Neutrophil (primary cell): ENCODE data around the gene EFCAB8.

Experiments used
- H3K27ac ChIP-seq: fragments of 200-600 bp; sonication (generic); 2 replicates; pipeline ENCODE4 v1.5.1; 2016; ENCODE audit warnings: mild to moderate bottlenecking, moderate library complexity
- H3K27me3 ChIP-seq: fragments of 200-600 bp; sonication (generic); 2 replicates; pipeline ENCODE4 v1.6.0; 2016; ENCODE audit warnings: mild to moderate bottlenecking
- H3K36me3 ChIP-seq: fragments of 200-600 bp; sonication (generic); 2 replicates; pipeline ENCODE4 v1.5.1; 2017
- H3K4me1 ChIP-seq, 2 experiments: fragments of 200-600 bp in 1 of 2; sonication (generic) in 1 of 2; 1 replicate in 1 of 2; 2 replicates in 1 of 2; pipeline versions ENCODE4 v1.5.1 to v1.6.1; 2013 to 2016; ENCODE audit warnings: low read depth in 1 of 2, low read length in 1 of 2, mild to moderate bottlenecking in 1 of 2, moderate library complexity in 1 of 2; ENCODE audit not compliant: control insufficient read depth in 1 of 2, insufficient read depth in 1 of 2
- H3K4me3 ChIP-seq, 2 experiments: fragments of 200-600 bp in 1 of 2; sonication (generic) in 1 of 2; 1 replicate in 1 of 2; 2 replicates in 1 of 2; pipeline ENCODE4 v1.5.1; 2013 to 2016; ENCODE audit warnings: low read depth in 1 of 2, low read length in 1 of 2, mild to moderate bottlenecking in 1 of 2, moderate library complexity in 1 of 2
- H3K9me3 ChIP-seq: fragments of 200-600 bp; sonication (generic); 2 replicates; pipeline ENCODE4 v1.5.1; 2016
- TF ChIP-seq, protein P1 (sequence below): fragments of 200-600 bp; sonication (generic); IDR thresholded peaks from 2 replicates; pipeline ENCODE4 v1.5.1; 2016; ENCODE audit warnings: antibody characterized with exemption

The EFCAB8 gene

GRCh38 chr20:32914031-32914430 lies 55.3 kb downstream of the EFCAB8 start:
- H3K9me3 ChIP-seq: peaks cover 5% of the 10 kb centered on the region
- no peak overlapping the region for H3K27ac ChIP-seq
- H3K27me3 ChIP-seq: no peaks in the 10 kb centered on the region
- H3K4me3 ChIP-seq: no peak overlapping the region
- no peaks in the 10 kb centered on the region for H3K36me3 ChIP-seq
- TF ChIP-seq, protein P1, sequence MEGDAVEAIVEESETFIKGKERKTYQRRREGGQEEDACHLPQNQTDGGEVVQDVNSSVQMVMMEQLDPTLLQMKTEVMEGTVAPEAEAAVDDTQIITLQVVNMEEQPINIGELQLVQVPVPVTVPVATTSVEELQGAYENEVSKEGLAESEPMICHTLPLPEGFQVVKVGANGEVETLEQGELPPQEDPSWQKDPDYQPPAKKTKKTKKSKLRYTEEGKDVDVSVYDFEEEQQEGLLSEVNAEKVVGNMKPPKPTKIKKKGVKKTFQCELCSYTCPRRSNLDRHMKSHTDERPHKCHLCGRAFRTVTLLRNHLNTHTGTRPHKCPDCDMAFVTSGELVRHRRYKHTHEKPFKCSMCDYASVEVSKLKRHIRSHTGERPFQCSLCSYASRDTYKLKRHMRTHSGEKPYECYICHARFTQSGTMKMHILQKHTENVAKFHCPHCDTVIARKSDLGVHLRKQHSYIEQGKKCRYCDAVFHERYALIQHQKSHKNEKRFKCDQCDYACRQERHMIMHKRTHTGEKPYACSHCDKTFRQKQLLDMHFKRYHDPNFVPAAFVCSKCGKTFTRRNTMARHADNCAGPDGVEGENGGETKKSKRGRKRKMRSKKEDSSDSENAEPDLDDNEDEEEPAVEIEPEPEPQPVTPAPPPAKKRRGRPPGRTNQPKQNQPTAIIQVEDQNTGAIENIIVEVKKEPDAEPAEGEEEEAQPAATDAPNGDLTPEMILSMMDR: no peak
- H3K4me1 ChIP-seq: no peaks in the 10 kb centered on the region

DNA sequence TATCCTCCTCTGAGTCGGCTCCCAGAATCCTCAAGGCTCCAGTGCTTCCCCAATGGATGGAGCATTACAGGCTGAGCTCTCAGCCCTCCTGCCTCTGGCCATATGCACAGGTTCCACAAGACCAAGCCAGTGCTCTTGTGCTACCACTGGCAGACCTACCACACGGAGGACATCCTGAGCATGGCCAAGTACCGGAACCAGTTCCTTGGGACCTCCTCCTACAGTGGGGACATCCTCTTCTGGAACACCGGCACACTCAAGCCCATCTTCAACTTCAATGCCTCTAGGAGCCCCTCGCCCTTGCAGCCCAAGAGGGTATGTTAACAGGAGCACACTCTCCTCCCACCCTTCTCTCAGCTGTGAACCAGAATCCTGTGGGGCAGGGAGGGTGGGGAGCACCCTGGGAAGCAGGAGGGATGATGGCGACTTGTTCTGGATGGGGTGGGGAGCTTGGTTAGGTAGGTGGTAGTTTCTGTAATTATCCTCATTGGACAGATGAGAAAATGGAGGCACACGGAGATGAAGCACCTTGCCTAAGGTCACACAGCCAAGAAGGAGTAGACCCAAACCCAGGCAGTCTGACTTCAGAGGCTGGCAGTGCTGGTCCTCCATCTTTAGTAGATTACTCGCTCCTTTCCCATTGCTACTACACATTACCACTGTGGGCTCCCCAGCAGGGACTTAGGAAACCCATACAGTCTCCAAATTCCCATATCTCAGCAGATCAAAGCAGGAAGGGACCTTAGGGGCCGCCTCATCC lies 58.6 kb downstream of the EFCAB8 start:
- no peaks in the 10 kb centered on the region for H3K36me3 ChIP-seq
- H3K9me3 ChIP-seq: peaks cover 5% of the 10 kb centered on the region
- TF ChIP-seq, protein P1: no peak
- no peaks in the 10 kb centered on the region for H3K4me1 ChIP-seq
- H3K27me3 ChIP-seq: peaks cover 5% of the 10 kb centered on the region
- H3K27ac ChIP-seq: no peak overlapping the region
- H3K4me3 ChIP-seq: no peak overlapping the region

- H3K9me3 ChIP-seq: peaks cover 5% of the 10 kb centered on the region
- H3K4me3 ChIP-seq: no peak overlapping the region
- TF ChIP-seq, protein P1: no peak
- H3K27me3 ChIP-seq: peaks cover 5% of the 10 kb centered on the region
- no peaks in the 10 kb centered on the region for H3K36me3 ChIP-seq
- H3K27ac ChIP-seq: no peak overlapping the region
- H3K4me1 ChIP-seq: no peaks in the 10 kb centered on the region
Observed at GRCh38 chr20:32918296-32918695, 59.6 kb downstream of the EFCAB8 start.

DNA sequence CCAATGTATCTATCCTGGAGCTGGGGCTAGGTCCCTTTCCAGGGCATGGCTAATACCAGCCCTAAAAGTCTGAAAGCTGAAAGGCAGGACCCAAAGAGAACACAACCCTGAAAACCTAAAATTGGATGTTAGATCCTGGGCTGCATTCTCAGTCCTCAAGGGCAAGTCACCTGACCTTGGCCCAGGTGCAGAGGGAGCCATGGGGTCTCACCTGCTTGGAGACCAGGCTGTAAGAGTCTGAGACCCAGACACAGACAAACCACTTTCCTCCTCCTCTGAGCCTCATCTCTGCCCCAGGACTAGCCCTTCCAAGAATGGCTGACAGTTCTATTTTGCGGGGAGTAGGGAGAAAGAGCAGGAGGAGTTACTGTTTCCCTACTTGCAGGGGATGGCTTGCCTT lies 60.0 kb downstream of the EFCAB8 start:
- TF ChIP-seq, protein P1: no peak
- H3K9me3 ChIP-seq: peaks cover 5% of the 10 kb centered on the region
- no peak overlapping the region for H3K4me3 ChIP-seq
- no peaks in the 10 kb centered on the region for H3K36me3 ChIP-seq
- H3K27ac ChIP-seq: no peak overlapping the region
- H3K4me1 ChIP-seq: no peaks in the 10 kb centered on the region
- peaks cover 5% of the 10 kb centered on the region for H3K27me3 ChIP-seq

- Histone ChIP-seq H3K27ac (no peak overlapping the region), H3K9me3 (peaks cover 5% of the 10 kb centered on the region), H3K4me1 (no peaks in the 10 kb centered on the region), H3K36me3 (no peaks in the 10 kb centered on the region), H3K4me3 (no peak overlapping the region), H3K27me3 (peaks cover 5% of the 10 kb centered on the region)
- TF ChIP-seq, protein P1: no peak
Observed at GRCh38 chr20:32920066-32920465, 61.3 kb downstream of the EFCAB8 start.
